ENCODE results near the gene GSDMA.

GSDMA gene

GRCh38 chr17:39939588-39940419, 23.0 kb upstream of the GSDMA start (continued):
- no peak for TF ChIP-seq KLF7 (tag by site-specific recombination; IDR thresholded peaks at IDR 0.05; ENCODE audit: borderline replicate concordance)
- no peak for TF ChIP-seq ZNF785 (tag by site-specific recombination; IDR thresholded peaks at IDR 0.05)
- peak; percentile 72 for TF ChIP-seq ZBTB21 (tag by site-specific recombination; IDR thresholded peaks at IDR 0.05)
- TF ChIP-seq SETDB1 (IDR thresholded peaks at IDR 0.05; ENCODE audit: insufficient read length, low read length): no peak
- TF ChIP-seq ZNF114 (tag by site-specific recombination; IDR thresholded peaks at IDR 0.05): no peak
- peak; percentile 96 for TF ChIP-seq ZNF10 (tag by site-specific recombination; IDR thresholded peaks at IDR 0.05)
- TF ChIP-seq ZBTB17 (tag by site-specific recombination; IDR thresholded peaks at IDR 0.05): peak; percentile 84
- TF ChIP-seq ATF2 (tag by site-specific recombination; IDR thresholded peaks at IDR 0.05; ENCODE audit: low read depth): no peak

GRCh38 chr17:39943702-39944392, 19.0 kb upstream of the GSDMA start:
- TF ChIP-seq ZNF266 (tag by site-specific recombination; IDR thresholded peaks at IDR 0.05; ENCODE audit: low read depth): no peak
- TF ChIP-seq ZIC2 (tag by site-specific recombination; IDR thresholded peaks at IDR 0.05): peak; percentile 19; the same call in 1 of the 2 replicates
- no peak for TF ChIP-seq SP2 (tag by site-specific recombination; IDR thresholded peaks at IDR 0.05)
- TF ChIP-seq ZNF354C (tag by site-specific recombination; IDR thresholded peaks at IDR 0.05; ENCODE audit: borderline replicate concordance, low read depth): no peak
- no peak for TF ChIP-seq ZNF747 (tag by site-specific recombination; IDR thresholded peaks at IDR 0.05)
- TF ChIP-seq ATF2 (tag by site-specific recombination; IDR thresholded peaks at IDR 0.05; ENCODE audit: low read depth): no peak
- no peak for TF ChIP-seq ZFP3 (tag by site-specific recombination; IDR thresholded peaks at IDR 0.05; ENCODE audit: low read depth)
- TF ChIP-seq PRDM6 (tag by site-specific recombination; IDR thresholded peaks at IDR 0.05): no peak
- no peak for TF ChIP-seq ZNF473 (tag by site-specific recombination; IDR thresholded peaks at IDR 0.05)
- TF ChIP-seq ZNF366 (tag by site-specific recombination; conservative IDR thresholded peaks at IDR 0.05): no peak
- peak; percentile 76 for TF ChIP-seq HIC1 (tag by site-specific recombination; IDR thresholded peaks at IDR 0.05)
- no peak for TF ChIP-seq ZSCAN23 (tag by site-specific recombination; IDR thresholded peaks at IDR 0.05)
- ChIA-PET CTCF (interaction anchor here (0.5 kb wide), 1 partner anchor 8 kb away, joined by 3 read pairs; no protein-coding TSS in a partner anchor), POLR2A (no interaction called here)

More at GRCh38 chr17:39943702-39944392, 19.0 kb upstream of the GSDMA start:
- Histone ChIP-seq H3K4me1 (ENCODE audit: control insufficient read depth, insufficient read depth, low read length) (peaks cover 5% of the 10 kb centered on the region; the same call in 1 of the 2 replicates), H3K36me3 (ENCODE audit: control insufficient read depth in 2 of 2, insufficient read depth in 1 of 2, low read length in 2 of 2) (no peaks in the 10 kb centered on the region), H3K4me3 (ENCODE audit: low read depth, low read length) (no peak overlapping the region), H3K27ac (ENCODE audit: extremely low read depth, low read depth, low read length) (no peak overlapping the region), H3K9me3 (ENCODE audit: control insufficient read depth, insufficient read depth, low read depth, low read length) (no peaks in the 10 kb centered on the region)
